ENCODE measurements around the gene LRRC75A. TPM values are rescaled to one million over a fixed set of nuclear protein-coding genes. Genes with fewer than 3 reads are reported as not detected.
A peak's percentile ranks its signal among the peaks of the same experiment; 100 is the strongest.

Gene LRRC75A
- total RNA-seq, 1 experiment from 2014 or later = 10.1 TPM

DNA sequence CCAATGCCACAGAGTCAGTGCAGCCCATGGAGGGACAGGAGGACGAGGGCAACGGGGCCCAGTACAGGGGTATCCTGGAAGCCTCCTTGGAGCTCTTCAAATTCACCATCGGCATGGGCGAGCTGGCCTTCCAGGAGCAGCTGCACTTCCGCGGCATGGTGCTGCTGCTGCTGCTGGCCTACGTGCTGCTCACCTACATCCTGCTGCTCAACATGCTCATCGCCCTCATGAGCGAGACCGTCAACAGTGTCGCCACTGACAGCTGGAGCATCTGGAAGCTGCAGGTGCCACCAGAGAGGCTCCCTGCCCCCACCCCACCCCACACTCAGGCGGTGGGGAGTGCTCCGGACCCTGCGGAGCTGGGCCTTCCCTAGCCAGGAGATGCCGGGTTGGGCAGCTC lies 60.0 kb downstream of the LRRC75A start:
- no peak overlapping the region for H3K4ac ChIP-seq (ENCODE audit: low read depth, low read length)
- no peak overlapping the region for H3K27ac ChIP-seq (ENCODE audit: insufficient read length, low read depth, low read length)
- H3K56ac ChIP-seq (ENCODE audit: insufficient read length, low read depth, low read length) = no peak overlapping the region
- H2BK20ac ChIP-seq (ENCODE audit: low read depth, low read length, poor library complexity, severe bottlenecking) = no peak overlapping the region
- H2BK120ac ChIP-seq (ENCODE audit: low read depth, low read length, poor library complexity, severe bottlenecking) = no peak overlapping the region
- DNase-seq = peak; percentile 36
- Mint-ChIP-seq H3K27me3 (ENCODE audit: low read depth) (no peaks in the 10 kb centered on the region; the same call in none of the 2 replicates), H3K4me1 (peaks cover 13 to 21% of the 10 kb centered on the region in 2 experiments), H3K36me3 (ENCODE audit: insufficient read depth in 1 of 3, low read depth in 3 of 3) (no peaks in the 10 kb centered on the region; a peak in 1 of 7 replicates), H3K4me3 (no peak overlapping the region), H3K9me3 (no peaks in the 10 kb centered on the region), H3K27ac (peak overlapping the region in 1 of 3 experiments; percentile 35; a peak in 2 of 7 replicates)
- H3K18ac ChIP-seq (ENCODE audit: insufficient read length, low read depth, low read length) = no peak overlapping the region
- H3K27me3 ChIP-seq (ENCODE audit: insufficient read depth, low read length) = no peaks in the 10 kb centered on the region
- no peak overlapping the region for H3K9ac ChIP-seq (ENCODE audit: extremely low read depth, insufficient read length, low read length)
- H3T11ph ChIP-seq (ENCODE audit: low read length) = no peak overlapping the region
- TF ChIP-seq, protein P1, sequence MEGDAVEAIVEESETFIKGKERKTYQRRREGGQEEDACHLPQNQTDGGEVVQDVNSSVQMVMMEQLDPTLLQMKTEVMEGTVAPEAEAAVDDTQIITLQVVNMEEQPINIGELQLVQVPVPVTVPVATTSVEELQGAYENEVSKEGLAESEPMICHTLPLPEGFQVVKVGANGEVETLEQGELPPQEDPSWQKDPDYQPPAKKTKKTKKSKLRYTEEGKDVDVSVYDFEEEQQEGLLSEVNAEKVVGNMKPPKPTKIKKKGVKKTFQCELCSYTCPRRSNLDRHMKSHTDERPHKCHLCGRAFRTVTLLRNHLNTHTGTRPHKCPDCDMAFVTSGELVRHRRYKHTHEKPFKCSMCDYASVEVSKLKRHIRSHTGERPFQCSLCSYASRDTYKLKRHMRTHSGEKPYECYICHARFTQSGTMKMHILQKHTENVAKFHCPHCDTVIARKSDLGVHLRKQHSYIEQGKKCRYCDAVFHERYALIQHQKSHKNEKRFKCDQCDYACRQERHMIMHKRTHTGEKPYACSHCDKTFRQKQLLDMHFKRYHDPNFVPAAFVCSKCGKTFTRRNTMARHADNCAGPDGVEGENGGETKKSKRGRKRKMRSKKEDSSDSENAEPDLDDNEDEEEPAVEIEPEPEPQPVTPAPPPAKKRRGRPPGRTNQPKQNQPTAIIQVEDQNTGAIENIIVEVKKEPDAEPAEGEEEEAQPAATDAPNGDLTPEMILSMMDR (conservative IDR thresholded peaks at IDR 0.05) = no peak
- no peak overlapping the region for H3K4me2 ChIP-seq (ENCODE audit: insufficient read depth, insufficient read length, low read length)
- H3K4me1 ChIP-seq (ENCODE audit: insufficient read depth, low read length) = no peaks in the 10 kb centered on the region
- WGBS (ENCODE audit: extremely low coverage, insufficient read length, low lambda C conversion rate) = no CpG with 5 or more reads among the region's 15 CpGs
- H4K5ac ChIP-seq (ENCODE audit: insufficient read length, low read depth, low read length) = no peak overlapping the region
- H3K23me2 ChIP-seq (ENCODE audit: insufficient read length, low read depth, low read length, poor library complexity, severe bottlenecking) = no peaks in the 10 kb centered on the region
- H2BK12ac ChIP-seq (ENCODE audit: insufficient read length, low read depth, low read length) = no peak overlapping the region
- no peak overlapping the region; the same call in 1 of the 2 replicates for H3K14ac ChIP-seq (ENCODE audit: insufficient read depth, low read length)
- no peaks in the 10 kb centered on the region for H4K20me1 ChIP-seq (ENCODE audit: control insufficient read depth, insufficient read depth, insufficient read length)
- H4K91ac ChIP-seq (ENCODE audit: insufficient read length, low read depth, low read length) = no peak overlapping the region
- no peaks in the 10 kb centered on the region for H3K79me2 ChIP-seq (ENCODE audit: insufficient read depth, low read length)
- no peak overlapping the region for H2AK5ac ChIP-seq (ENCODE audit: insufficient read length, low read length)
- H4K8ac ChIP-seq (replicated peaks; ENCODE audit: insufficient read length, low read depth, low read length) = no peak overlapping the region
- no peak overlapping the region for H3K23ac ChIP-seq (ENCODE audit: insufficient read length, low read depth, low read length)
- H2BK5ac ChIP-seq (ENCODE audit: insufficient read length, low read length) = no peak overlapping the region
- no peaks in the 10 kb centered on the region for H3K79me1 ChIP-seq (ENCODE audit: insufficient read depth, low read depth, low read length, poor library complexity, severe bottlenecking)
- no peaks in the 10 kb centered on the region for H3K9me3 ChIP-seq (ENCODE audit: control insufficient read depth, low read depth, low read length)
- no peak overlapping the region for H2BK15ac ChIP-seq (ENCODE audit: low read depth, low read length)
- no peak overlapping the region for H2AFZ ChIP-seq (ENCODE audit: low read length)
